Esophagus muscularis mucosa (tissue), 4 donors: ENCODE results near the gene EEF2K. TPM values are rescaled to one million over a fixed set of nuclear protein-coding genes. Genes with fewer than 3 reads are reported as not detected.
A peak's percentile ranks its signal among the peaks of the same experiment; 100 is the strongest.

Source experiments
- DNase-seq: peaks from one replicate; pipeline ENCODE4 v3.0.0-alpha.2; 2017; ENCODE audit errors: extremely low spot score
- H3K27ac ChIP-seq, 4 donors: fragments of 200-600 bp; sonication (generic); replicated peaks in 1 of 4; 1 replicate in 3 of 4; 2 replicates in 1 of 4; pipeline ENCODE4 v1.5.1; 2016 to 2019; ENCODE audit warnings: mild to moderate bottlenecking in 1 of 4
- H3K27me3 ChIP-seq, 4 donors: fragments of 200-600 bp; sonication (generic); one replicate each; pipeline versions ENCODE4 v1.5.1 to v1.6.0; 2016 to 2019
- H3K36me3 ChIP-seq, 4 donors: fragments of 200-600 bp; sonication (generic); one replicate each; pipeline ENCODE4 v1.5.1; 2016 to 2019
- H3K4me1 ChIP-seq, 4 donors: fragments of 200-600 bp; sonication (generic); one replicate each; pipeline ENCODE4 v1.5.1; 2016 to 2019
- H3K4me3 ChIP-seq, 4 donors: fragments of 200-600 bp; sonication (generic); 1 replicate in 2 of 4; 2 replicates in 2 of 4; pipeline ENCODE4 v1.5.1; 2016 to 2019; ENCODE audit warnings: mild to moderate bottlenecking in 4 of 4, moderate library complexity in 1 of 4
- H3K9me3 ChIP-seq, 4 donors: fragments of 200-600 bp; sonication (generic); 1 replicate in 3 of 4; 2 replicates in 1 of 4; pipeline ENCODE4 v1.5.1; 2016 to 2019
- CTCF ChIP-seq, 3 experiments: fragments of 200-600 bp in 2 of 3; fragments of 450-650 bp in 1 of 3; sonication (generic) in 2 of 3; IDR thresholded peaks; one replicate each; pipeline ENCODE4 v1.5.1; 2017 to 2019; ENCODE audit warnings: antibody characterized with exemption in 3 of 3, mild to moderate bottlenecking in 2 of 3, moderate library complexity in 1 of 3
- EP300 ChIP-seq: sonication (generic); formaldehyde crosslinking; IDR thresholded peaks from one replicate; pipeline ENCODE4 v1.6.1; 2017; ENCODE audit warnings: antibody characterized with exemption
- POLR2A ChIP-seq: fragments of 450-650 bp; IDR thresholded peaks from one replicate; pipeline ENCODE4 v1.6.1; 2017; ENCODE audit warnings: antibody characterized with exemption, moderate library complexity, mild to moderate bottlenecking, low read depth
- POLR2AphosphoS5 ChIP-seq, 2 donors: sonication (generic); formaldehyde crosslinking; IDR thresholded peaks; one replicate each; pipeline ENCODE4 v1.6.1; 2017; ENCODE audit warnings: antibody characterized with exemption in 2 of 2
- WGBS: methylation state at CpG from one replicate; pipeline ENCODE4 v1.1.5; 2018; 5-methylcytosine and 5-hydroxymethylcytosine counted together
- intact Hi-C: fragments of 100-400 bp; cut with DNase I; formaldehyde crosslinking; loops from one replicate; pipeline ENCODE4 v1.15.1; 2023
- total RNA-seq, 4 donors: library from RNA; depleted of rRNA; stranded (reverse); fragments of >200 nt; gene quantifications; one replicate each; pipeline versions ENCODE4 v1.1.0 to v1.2.1, GENCODE V29; 2016

Gene EEF2K
- total RNA-seq, 4 donors from 2014 or later: 18.1 to 37.7 (median 31.6) TPM

DNA sequence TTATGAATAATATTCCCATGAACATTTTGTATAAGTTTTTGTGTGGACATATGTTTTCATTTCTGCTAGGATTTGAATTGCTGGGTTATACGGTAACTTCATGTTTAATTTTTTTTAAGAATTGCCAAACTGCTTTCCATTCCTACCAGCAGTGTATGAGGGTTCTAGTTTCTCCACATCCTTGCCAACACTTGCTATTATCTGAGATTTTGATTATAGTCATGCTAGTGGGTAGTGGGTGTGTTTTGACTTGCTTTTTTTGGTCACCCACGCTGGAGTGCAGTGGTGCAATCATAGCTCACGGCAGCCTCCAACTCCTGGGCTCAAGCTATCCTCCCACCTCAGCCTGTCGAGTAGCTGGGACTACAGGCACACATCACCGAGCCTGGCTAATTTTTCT, 3.0 kb upstream of the EEF2K start:
- Histone ChIP-seq H3K9me3 (no peaks in the 10 kb centered on the region), H3K4me1 (peaks cover 22 to 37% (median 35%) of the 10 kb centered on the region in 4 donors), H3K27ac (no peak overlapping the region), H3K27me3 (no peaks in the 10 kb centered on the region), H3K4me3 (no peak overlapping the region), H3K36me3 (no peaks in the 10 kb centered on the region)
- intact Hi-C loops: loop anchor here (10.0 kb wide), 1 partner anchor 172 kb away; the partner anchor contains the start of gene CDR2
- TF ChIP-seq POLR2AphosphoS5 (IDR thresholded peaks at IDR 0.05) (no peak), EP300 (no peak), CTCF (IDR thresholded peaks at IDR 0.05) (no peak), POLR2A (no peak)
- 94% methylated on average over 5 of the region's 5 CpGs for WGBS
- DNase-seq: no peak

GRCh38 chr16:22204091-22204655, 1.9 kb upstream of the EEF2K start:
- Histone ChIP-seq H3K4me1 (peaks cover 23 to 45% (median 42%) of the 10 kb centered on the region in 4 donors), H3K27ac (no peak overlapping the region), H3K27me3 (no peaks in the 10 kb centered on the region), H3K4me3 (no peak overlapping the region), H3K36me3 (no peaks in the 10 kb centered on the region), H3K9me3 (no peaks in the 10 kb centered on the region)
- intact Hi-C loops: loop anchor here (10.0 kb wide), 1 partner anchor 171 kb away; the partner anchor contains the start of gene CDR2
- TF ChIP-seq EP300 (no peak), CTCF (IDR thresholded peaks at IDR 0.05) (no peak), POLR2AphosphoS5 (IDR thresholded peaks at IDR 0.05) (no peak), POLR2A (no peak)
- no peak for DNase-seq
- 100% methylated on average over 2 of the region's 2 CpGs for WGBS

DNA sequence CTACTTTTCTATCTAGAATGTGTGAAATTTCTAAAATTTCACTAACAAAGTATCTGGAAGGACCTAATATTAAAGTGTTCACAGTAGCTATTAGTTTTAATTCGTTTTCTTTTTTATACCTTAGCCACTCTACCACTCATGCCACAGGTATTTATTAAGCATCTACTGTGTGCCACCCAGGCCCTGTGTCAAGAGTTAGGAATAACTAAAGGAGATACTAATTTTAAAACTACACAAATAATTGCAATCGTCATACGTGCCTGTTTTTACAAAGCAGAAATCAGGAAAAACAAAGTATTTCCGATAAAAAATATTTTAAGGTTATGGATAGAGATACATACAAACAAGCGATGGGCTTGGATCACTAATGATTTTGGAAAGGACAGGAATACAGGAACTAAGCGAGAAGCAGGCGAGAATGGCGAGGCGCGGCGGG, 483 bp upstream of the EEF2K start:
- Histone ChIP-seq H3K27me3 (no peaks in the 10 kb centered on the region), H3K4me1 (peaks cover 25 to 47% (median 44%) of the 10 kb centered on the region in 4 donors), H3K36me3 (no peaks in the 10 kb centered on the region), H3K9me3 (no peaks in the 10 kb centered on the region), H3K4me3 (peak overlapping the region; percentile 89 to 98 (median 95)), H3K27ac (peak overlapping the region; percentile 89 to 97 (median 92))
- intact Hi-C loops: loop anchor here (2.0 to 10.0 kb wide), 3 partner anchors 37 to 169 kb away; partner anchors contain the start of genes CDR2 and POLR3E
- no peak for DNase-seq
- no peak for TF ChIP-seq CTCF (IDR thresholded peaks at IDR 0.05)
- no peak for TF ChIP-seq POLR2AphosphoS5 (IDR thresholded peaks at IDR 0.05)
- TF ChIP-seq POLR2A: no peak
- TF ChIP-seq EP300: no peak
- 6% methylated on average over 11 of the region's 11 CpGs for WGBS

DNA sequence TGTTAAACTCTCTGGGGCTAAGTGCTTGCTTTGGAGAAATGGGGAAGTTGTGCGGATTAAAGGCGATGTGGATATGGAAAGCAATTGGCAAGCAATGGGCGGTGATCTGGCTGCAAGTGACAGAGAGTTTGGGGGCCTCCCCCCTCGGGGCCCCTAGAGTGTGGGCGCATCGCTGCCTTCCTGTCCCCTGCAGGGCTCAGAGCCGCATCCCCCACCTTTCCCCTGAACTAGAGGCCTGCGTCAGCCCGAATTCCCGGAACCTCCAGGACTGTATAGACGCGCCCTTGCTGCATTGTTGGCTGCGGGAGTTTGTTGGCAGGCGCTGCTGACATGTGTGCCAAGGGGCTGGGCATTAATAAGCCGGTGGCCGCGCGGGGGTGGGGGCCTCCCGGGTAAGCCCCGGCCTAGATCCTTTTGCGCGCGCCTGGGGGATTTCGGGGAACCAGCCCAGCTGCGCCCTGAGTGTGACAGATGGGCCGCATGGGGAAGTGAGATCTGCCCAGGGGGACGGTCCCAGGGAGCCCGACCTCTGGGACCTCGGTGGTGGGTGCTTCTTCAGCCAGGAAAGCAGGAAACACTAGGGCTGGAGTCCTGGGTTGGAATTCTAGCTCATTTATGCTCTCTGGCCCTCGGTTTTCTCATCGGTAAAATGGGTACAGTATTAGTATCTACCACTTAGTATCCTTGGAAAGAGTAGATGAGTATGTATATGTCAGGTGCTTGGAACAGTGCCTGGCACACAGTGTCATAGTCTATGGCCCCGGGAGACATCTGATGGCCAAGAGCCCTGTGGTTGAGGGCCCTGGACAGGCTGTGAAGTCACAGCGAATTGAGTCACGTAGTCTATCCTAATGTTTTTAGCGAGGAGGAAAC, 1.0 kb downstream of the EEF2K start:
- Histone ChIP-seq H3K4me3 (peak overlapping the region; percentile 89 to 98 (median 95)), H3K4me1 (peaks cover 28 to 61% (median 58%) of the 10 kb centered on the region in 4 donors), H3K9me3 (no peaks in the 10 kb centered on the region), H3K27me3 (no peaks in the 10 kb centered on the region), H3K36me3 (peaks cover 0 to 2% (median 0%) of the 10 kb centered on the region in 4 donors), H3K27ac (peak overlapping the region; percentile 89 to 97 (median 92))
- intact Hi-C loops: loop anchor here (2.0 to 10.0 kb wide), 3 partner anchors 35 to 168 kb away; partner anchors contain the start of genes CDR2 and POLR3E
- peak; percentile 94 for DNase-seq
- WGBS: 8% methylated on average over 26 of the region's 35 CpGs
- TF ChIP-seq EP300: no peak
- TF ChIP-seq POLR2AphosphoS5 (IDR thresholded peaks at IDR 0.05): peak; percentile 41 to 47
